GM18505 (cell line): Measurements from ENCODE around the gene EXOSC3.

ENCODE experiments used
- ATAC-seq: cut with Tn5 transposase; IDR thresholded peaks from one replicate; pipeline ENCODE4 v1.9.1; 2021; ENCODE audit not compliant: unreplicated experiment
- POLR2A ChIP-seq: IDR thresholded peaks from 4 replicates; pipeline ENCODE4 v1.6.1; 2011; ENCODE audit warnings: borderline replicate concordance; ENCODE audit not compliant: insufficient read depth, insufficient read length; ENCODE audit errors: extremely low read depth

Gene EXOSC3

GRCh38 chr9:37740128-37740527, 44.7 kb downstream of the EXOSC3 start:
- TF ChIP-seq POLR2A = no peak
- no peak for ATAC-seq

- no peak for TF ChIP-seq POLR2A
- no peak for ATAC-seq
Measured at GRCh38 chr9:37739222-37739621, 45.6 kb downstream of the EXOSC3 start.

GRCh38 chr9:37732952-37733351, 51.9 kb downstream of the EXOSC3 start:
- ATAC-seq = no peak
- no peak for TF ChIP-seq POLR2A

GRCh38 chr9:37732086-37732741, 52.6 kb downstream of the EXOSC3 start:
- no peak for ATAC-seq
- TF ChIP-seq POLR2A = no peak

- TF ChIP-seq POLR2A = no peak
- no peak for ATAC-seq
Measured at GRCh38 chr9:37730839-37731238, 54.0 kb downstream of the EXOSC3 start.

- no peak for ATAC-seq
Measured at GRCh38 chr9:37730256-37730655, 54.6 kb downstream of the EXOSC3 start.

More at GRCh38 chr9:37730256-37730655, 54.6 kb downstream of the EXOSC3 start:
- no peak for TF ChIP-seq POLR2A
